Measurements from ENCODE around the gene WASF3.

WASF3 gene

GRCh38 chr13:26558987-26559386 is 1.5 kb downstream of the WASF3 start:
- TF ChIP-seq CTCF (IDR thresholded peaks at IDR 0.05; ENCODE audit: low read depth, low read length, poor library complexity, severe bottlenecking) (no peak), EZH2phosphoT487 (IDR thresholded peaks at IDR 0.05; ENCODE audit: borderline replicate concordance, low read length) (no peak)
- Histone ChIP-seq H3K27ac (ENCODE audit: low read depth, low read length) (no peak overlapping the region), H3K9me3 (ENCODE audit: control insufficient read depth, insufficient read depth, low read length) (no peaks in the 10 kb centered on the region), H3K27me3 (ENCODE audit: control insufficient read depth, low read length) (0 out of 2 replicates have a peak, but pooled peaks cover 6% of the 10 kb centered on the region), H3F3A (ENCODE audit: control insufficient read depth, insufficient read depth) (no peaks in the 10 kb centered on the region), H3K4me1 (ENCODE audit: control insufficient read depth, low read length) (no peaks in the 10 kb centered on the region), H3K4me3 (ENCODE audit: low read length) (no peak overlapping the region), H3K9me2 (replicated peaks; ENCODE audit: control insufficient read depth, low read length) (no peaks in the 10 kb centered on the region), H3K36me3 (ENCODE audit: control insufficient read depth, low read length) (no peaks in the 10 kb centered on the region), H3K4me2 (ENCODE audit: low read length) (no peak overlapping the region), H4K20me1 (ENCODE audit: control insufficient read depth, insufficient read depth, low read depth, low read length) (no peaks in the 10 kb centered on the region), H3K79me2 (ENCODE audit: control insufficient read depth, low read length) (no peaks in the 10 kb centered on the region)

GRCh38 chr13:26560456-26560855 is 3.0 kb downstream of the WASF3 start:
- Histone ChIP-seq H3K27ac (ENCODE audit: low read depth, low read length) (no peak overlapping the region), H3K79me2 (ENCODE audit: control insufficient read depth, low read length) (no peaks in the 10 kb centered on the region), H4K20me1 (ENCODE audit: control insufficient read depth, insufficient read depth, low read depth, low read length) (no peaks in the 10 kb centered on the region), H3K4me3 (ENCODE audit: low read length) (no peak overlapping the region), H3F3A (ENCODE audit: control insufficient read depth, insufficient read depth) (no peaks in the 10 kb centered on the region), H3K9me3 (ENCODE audit: control insufficient read depth, insufficient read depth, low read length) (no peaks in the 10 kb centered on the region), H3K36me3 (ENCODE audit: control insufficient read depth, low read length) (no peaks in the 10 kb centered on the region), H3K9me2 (replicated peaks; ENCODE audit: control insufficient read depth, low read length) (no peaks in the 10 kb centered on the region), H3K27me3 (ENCODE audit: control insufficient read depth, low read length) (0 out of 2 replicates have a peak, but pooled peaks cover 10% of the 10 kb centered on the region), H3K4me2 (ENCODE audit: low read length) (no peak overlapping the region), H3K4me1 (ENCODE audit: control insufficient read depth, low read length) (no peaks in the 10 kb centered on the region)
- TF ChIP-seq EZH2phosphoT487 (IDR thresholded peaks at IDR 0.05; ENCODE audit: borderline replicate concordance, low read length), result no peak
- TF ChIP-seq CTCF (IDR thresholded peaks at IDR 0.05; ENCODE audit: low read depth, low read length, poor library complexity, severe bottlenecking), result no peak

GRCh38 chr13:26561067-26561466 is 3.6 kb downstream of the WASF3 start:
- H4K20me1 ChIP-seq (ENCODE audit: control insufficient read depth, insufficient read depth, low read depth, low read length), result no peaks in the 10 kb centered on the region
- H3K9me3 ChIP-seq (ENCODE audit: control insufficient read depth, insufficient read depth, low read length), result no peaks in the 10 kb centered on the region
- H3K4me2 ChIP-seq (ENCODE audit: low read length), result no peak overlapping the region
- H3K27ac ChIP-seq (ENCODE audit: low read depth, low read length), result no peak overlapping the region
- H3F3A ChIP-seq (ENCODE audit: control insufficient read depth, insufficient read depth), result no peaks in the 10 kb centered on the region
- no peaks in the 10 kb centered on the region for H3K36me3 ChIP-seq (ENCODE audit: control insufficient read depth, low read length)
- H3K4me1 ChIP-seq (ENCODE audit: control insufficient read depth, low read length), result no peaks in the 10 kb centered on the region
- no peaks in the 10 kb centered on the region for H3K9me2 ChIP-seq (replicated peaks; ENCODE audit: control insufficient read depth, low read length)
- H3K79me2 ChIP-seq (ENCODE audit: control insufficient read depth, low read length), result no peaks in the 10 kb centered on the region
- TF ChIP-seq CTCF (IDR thresholded peaks at IDR 0.05; ENCODE audit: low read depth, low read length, poor library complexity, severe bottlenecking) (no peak), EZH2phosphoT487 (IDR thresholded peaks at IDR 0.05; ENCODE audit: borderline replicate concordance, low read length) (no peak)
- H3K27me3 ChIP-seq (ENCODE audit: control insufficient read depth, low read length), result 0 out of 2 replicates have a peak, but pooled peaks cover 10% of the 10 kb centered on the region
- no peak overlapping the region for H3K4me3 ChIP-seq (ENCODE audit: low read length)
